MM.1S (cell line): ENCODE measurements around the gene SORBS2.

Experiments
- EZH2 ChIP-seq: fragments of 300-600 bp; sonication (generic); optimal IDR thresholded peaks from 2 replicates; pipeline ENCODE3; 2017; ENCODE audit warnings: low read depth, mild to moderate bottlenecking, antibody characterized with exemption, low read length, mixed read lengths
- TF ChIP-seq, protein P1 (sequence below): fragments of 300-600 bp; sonication (generic); IDR thresholded peaks from 2 replicates; pipeline ENCODE4 v1.5.1; 2016; ENCODE audit warnings: antibody characterized with exemption, low read length, mixed read lengths

GRCh38 chr4:185625503-185625902 is 186.5 kb downstream of the SORBS2 start:
- TF ChIP-seq, protein P1, sequence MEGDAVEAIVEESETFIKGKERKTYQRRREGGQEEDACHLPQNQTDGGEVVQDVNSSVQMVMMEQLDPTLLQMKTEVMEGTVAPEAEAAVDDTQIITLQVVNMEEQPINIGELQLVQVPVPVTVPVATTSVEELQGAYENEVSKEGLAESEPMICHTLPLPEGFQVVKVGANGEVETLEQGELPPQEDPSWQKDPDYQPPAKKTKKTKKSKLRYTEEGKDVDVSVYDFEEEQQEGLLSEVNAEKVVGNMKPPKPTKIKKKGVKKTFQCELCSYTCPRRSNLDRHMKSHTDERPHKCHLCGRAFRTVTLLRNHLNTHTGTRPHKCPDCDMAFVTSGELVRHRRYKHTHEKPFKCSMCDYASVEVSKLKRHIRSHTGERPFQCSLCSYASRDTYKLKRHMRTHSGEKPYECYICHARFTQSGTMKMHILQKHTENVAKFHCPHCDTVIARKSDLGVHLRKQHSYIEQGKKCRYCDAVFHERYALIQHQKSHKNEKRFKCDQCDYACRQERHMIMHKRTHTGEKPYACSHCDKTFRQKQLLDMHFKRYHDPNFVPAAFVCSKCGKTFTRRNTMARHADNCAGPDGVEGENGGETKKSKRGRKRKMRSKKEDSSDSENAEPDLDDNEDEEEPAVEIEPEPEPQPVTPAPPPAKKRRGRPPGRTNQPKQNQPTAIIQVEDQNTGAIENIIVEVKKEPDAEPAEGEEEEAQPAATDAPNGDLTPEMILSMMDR: no peak
- TF ChIP-seq EZH2: no peak
